Measurements from ENCODE around the gene ADIG. TPM values are rescaled to one million over a fixed set of nuclear protein-coding genes. Genes with fewer than 3 reads are reported as not detected.
A peak's percentile ranks its signal among the peaks of the same experiment; 100 is the strongest.

Gene ADIG
- total and polyA plus RNA-seq, 2 of the 13 experiments (the other 11 are each of a cell fraction or from before 2014, with no cell fraction given): 0.15 TPM; not detected in 1

DNA sequence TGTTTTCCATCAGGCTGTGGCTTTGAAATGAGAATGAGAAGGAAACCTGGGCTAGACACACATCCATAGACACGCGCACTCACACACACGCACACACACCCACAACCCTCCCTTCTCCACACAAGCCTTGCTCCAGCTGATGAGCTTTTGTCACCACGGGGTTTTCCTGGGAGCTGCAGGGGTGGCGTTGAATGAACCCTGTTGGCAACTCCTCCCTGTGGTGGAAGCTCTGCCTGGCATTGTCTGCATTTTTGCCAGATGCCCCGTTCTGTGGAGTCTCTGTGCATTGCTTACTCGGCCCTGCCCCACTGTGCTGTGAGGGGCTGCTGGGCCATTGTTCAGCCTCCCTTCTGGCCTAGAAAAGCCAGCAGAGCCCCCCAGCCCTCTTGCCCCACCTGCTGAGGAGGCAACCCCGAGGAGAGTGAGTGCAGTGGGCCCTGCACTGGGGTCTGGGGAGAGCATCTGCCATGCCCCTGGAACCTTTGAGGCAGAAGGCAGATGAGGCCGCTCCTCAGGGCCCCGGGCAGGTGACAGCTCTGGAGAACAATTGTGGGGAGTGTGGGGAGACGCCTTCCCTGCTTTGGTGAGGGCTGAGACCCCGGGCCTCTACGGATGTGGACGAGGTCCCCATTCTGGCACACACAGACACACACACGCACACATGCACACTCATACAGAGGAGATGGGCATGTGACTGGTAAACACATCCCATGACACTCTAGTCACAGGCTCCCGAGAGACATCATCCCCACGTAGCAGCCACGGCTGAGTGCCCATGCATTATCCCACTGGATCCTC, 9.9 kb downstream of the ADIG start (continued):
- TF ChIP-seq KIAA2018 (CRISPR knock-in tag; IDR thresholded peaks at IDR 0.05; ENCODE audit: borderline replicate concordance) (no peak), ZNF552 (CRISPR knock-in tag; IDR thresholded peaks at IDR 0.05; ENCODE audit: borderline replicate concordance) (no peak), POLR2G (IDR thresholded peaks at IDR 0.05; ENCODE audit: low read depth, low read length) (no peak), MLLT10 (CRISPR knock-in tag; IDR thresholded peaks at IDR 0.05) (no peak), HIC2 (CRISPR knock-in tag; IDR thresholded peaks at IDR 0.05; ENCODE audit: low read depth) (no peak), EZH2 (conservative IDR thresholded peaks at IDR 0.05; ENCODE audit: low read depth, low read length) (no peak), ZNF780A (CRISPR knock-in tag; IDR thresholded peaks at IDR 0.05) (no peak), ZNF670 (CRISPR knock-in tag; IDR thresholded peaks at IDR 0.05; ENCODE audit: borderline replicate concordance) (no peak), ZNF674 (CRISPR knock-in tag; IDR thresholded peaks at IDR 0.05; ENCODE audit: low read depth) (no peak), CENPT (CRISPR knock-in tag; IDR thresholded peaks at IDR 0.05; ENCODE audit: low read depth) (peak; percentile 19; the same call in 1 of the 2 replicates)
- TF ChIP-seq, protein P1, sequence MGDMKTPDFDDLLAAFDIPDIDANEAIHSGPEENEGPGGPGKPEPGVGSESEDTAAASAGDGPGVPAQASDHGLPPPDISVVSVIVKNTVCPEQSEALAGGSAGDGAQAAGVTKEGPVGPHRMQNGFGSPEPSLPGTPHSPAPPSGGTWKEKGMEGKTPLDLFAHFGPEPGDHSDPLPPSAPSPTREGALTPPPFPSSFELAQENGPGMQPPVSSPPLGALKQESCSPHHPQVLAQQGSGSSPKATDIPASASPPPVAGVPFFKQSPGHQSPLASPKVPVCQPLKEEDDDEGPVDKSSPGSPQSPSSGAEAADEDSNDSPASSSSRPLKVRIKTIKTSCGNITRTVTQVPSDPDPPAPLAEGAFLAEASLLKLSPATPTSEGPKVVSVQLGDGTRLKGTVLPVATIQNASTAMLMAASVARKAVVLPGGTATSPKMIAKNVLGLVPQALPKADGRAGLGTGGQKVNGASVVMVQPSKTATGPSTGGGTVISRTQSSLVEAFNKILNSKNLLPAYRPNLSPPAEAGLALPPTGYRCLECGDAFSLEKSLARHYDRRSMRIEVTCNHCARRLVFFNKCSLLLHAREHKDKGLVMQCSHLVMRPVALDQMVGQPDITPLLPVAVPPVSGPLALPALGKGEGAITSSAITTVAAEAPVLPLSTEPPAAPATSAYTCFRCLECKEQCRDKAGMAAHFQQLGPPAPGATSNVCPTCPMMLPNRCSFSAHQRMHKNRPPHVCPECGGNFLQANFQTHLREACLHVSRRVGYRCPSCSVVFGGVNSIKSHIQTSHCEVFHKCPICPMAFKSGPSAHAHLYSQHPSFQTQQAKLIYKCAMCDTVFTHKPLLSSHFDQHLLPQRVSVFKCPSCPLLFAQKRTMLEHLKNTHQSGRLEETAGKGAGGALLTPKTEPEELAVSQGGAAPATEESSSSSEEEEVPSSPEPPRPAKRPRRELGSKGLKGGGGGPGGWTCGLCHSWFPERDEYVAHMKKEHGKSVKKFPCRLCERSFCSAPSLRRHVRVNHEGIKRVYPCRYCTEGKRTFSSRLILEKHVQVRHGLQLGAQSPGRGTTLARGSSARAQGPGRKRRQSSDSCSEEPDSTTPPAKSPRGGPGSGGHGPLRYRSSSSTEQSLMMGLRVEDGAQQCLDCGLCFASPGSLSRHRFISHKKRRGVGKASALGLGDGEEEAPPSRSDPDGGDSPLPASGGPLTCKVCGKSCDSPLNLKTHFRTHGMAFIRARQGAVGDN (CRISPR knock-in tag; IDR thresholded peaks at IDR 0.05): 0 out of 2 replicates have a peak, but pooled peaks have one; percentile 13
- TF ChIP-seq, protein P2, sequence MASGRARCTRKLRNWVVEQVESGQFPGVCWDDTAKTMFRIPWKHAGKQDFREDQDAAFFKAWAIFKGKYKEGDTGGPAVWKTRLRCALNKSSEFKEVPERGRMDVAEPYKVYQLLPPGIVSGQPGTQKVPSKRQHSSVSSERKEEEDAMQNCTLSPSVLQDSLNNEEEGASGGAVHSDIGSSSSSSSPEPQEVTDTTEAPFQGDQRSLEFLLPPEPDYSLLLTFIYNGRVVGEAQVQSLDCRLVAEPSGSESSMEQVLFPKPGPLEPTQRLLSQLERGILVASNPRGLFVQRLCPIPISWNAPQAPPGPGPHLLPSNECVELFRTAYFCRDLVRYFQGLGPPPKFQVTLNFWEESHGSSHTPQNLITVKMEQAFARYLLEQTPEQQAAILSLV (CRISPR knock-in tag; IDR thresholded peaks at IDR 0.05; ENCODE audit: borderline replicate concordance): 0 out of 2 replicates have a peak, but pooled peaks have one; percentile 30

Data from HepG2 (cell line).